NCI-H2196 treated with DMSO at 0.1 percent for 48 hours (cell line): ENCODE measurements around the gene PAK5.

Source experiments
- DNase-seq: peaks from one replicate; lab custom pipeline; 2025; ENCODE audit not compliant: unreplicated experiment; lab: John Stamatoyannopoulos, UW

Gene PAK5

GRCh38 chr20:9792674-9793073, 46.2 kb downstream of the PAK5 start:
- no peak for DNase-seq

- no peak for DNase-seq
These were observed 49.7 kb downstream of the PAK5 start for GRCh38 chr20:9789131-9789530.

GRCh38 chr20:9775176-9775575, 63.7 kb downstream of the PAK5 start:
- no peak for DNase-seq

- DNase-seq = no peak
These were observed 68.9 kb downstream of the PAK5 start for GRCh38 chr20:9769954-9770353.

GRCh38 chr20:9761476-9761875, 77.4 kb downstream of the PAK5 start:
- DNase-seq = no peak

GRCh38 chr20:9759392-9759791, 79.5 kb downstream of the PAK5 start:
- no peak for DNase-seq

- DNase-seq = no peak
These were observed 80.1 kb downstream of the PAK5 start for GRCh38 chr20:9758752-9759151.

GRCh38 chr20:9756660-9757059, 82.2 kb downstream of the PAK5 start:
- DNase-seq = no peak

- DNase-seq = no peak
These were observed 83.6 kb downstream of the PAK5 start for GRCh38 chr20:9755301-9755700.

- no peak for DNase-seq
These were observed 94.3 kb downstream of the PAK5 start for GRCh38 chr20:9744551-9744950.

GRCh38 chr20:9743871-9744270, 95.0 kb downstream of the PAK5 start:
- no peak for DNase-seq

GRCh38 chr20:9742821-9743220, 96.1 kb downstream of the PAK5 start:
- DNase-seq = no peak

GRCh38 chr20:9741996-9742395, 96.9 kb downstream of the PAK5 start:
- no peak for DNase-seq

GRCh38 chr20:9740486-9740885, 98.4 kb downstream of the PAK5 start:
- DNase-seq = no peak

GRCh38 chr20:9739991-9740390, 98.9 kb downstream of the PAK5 start:
- no peak for DNase-seq

GRCh38 chr20:9736373-9736772, 102.5 kb downstream of the PAK5 start:
- no peak for DNase-seq

- DNase-seq = no peak
These were observed 115.2 kb downstream of the PAK5 start for GRCh38 chr20:9723501-9724202.

GRCh38 chr20:9711872-9712271, 127.0 kb downstream of the PAK5 start:
- DNase-seq = no peak

GRCh38 chr20:9710685-9711084, 128.2 kb downstream of the PAK5 start:
- no peak for DNase-seq

- no peak for DNase-seq
These were observed 133.0 kb downstream of the PAK5 start for GRCh38 chr20:9705722-9706476.

- DNase-seq = no peak
These were observed 139.7 kb downstream of the PAK5 start for GRCh38 chr20:9699181-9699580.

- no peak for DNase-seq
These were observed 149.8 kb downstream of the PAK5 start for GRCh38 chr20:9689041-9689440.

- DNase-seq = no peak
These were observed 152.0 kb downstream of the PAK5 start for GRCh38 chr20:9686866-9687265.
